Measurements from ENCODE around the gene CRB1.

CRB1 gene

DNA sequence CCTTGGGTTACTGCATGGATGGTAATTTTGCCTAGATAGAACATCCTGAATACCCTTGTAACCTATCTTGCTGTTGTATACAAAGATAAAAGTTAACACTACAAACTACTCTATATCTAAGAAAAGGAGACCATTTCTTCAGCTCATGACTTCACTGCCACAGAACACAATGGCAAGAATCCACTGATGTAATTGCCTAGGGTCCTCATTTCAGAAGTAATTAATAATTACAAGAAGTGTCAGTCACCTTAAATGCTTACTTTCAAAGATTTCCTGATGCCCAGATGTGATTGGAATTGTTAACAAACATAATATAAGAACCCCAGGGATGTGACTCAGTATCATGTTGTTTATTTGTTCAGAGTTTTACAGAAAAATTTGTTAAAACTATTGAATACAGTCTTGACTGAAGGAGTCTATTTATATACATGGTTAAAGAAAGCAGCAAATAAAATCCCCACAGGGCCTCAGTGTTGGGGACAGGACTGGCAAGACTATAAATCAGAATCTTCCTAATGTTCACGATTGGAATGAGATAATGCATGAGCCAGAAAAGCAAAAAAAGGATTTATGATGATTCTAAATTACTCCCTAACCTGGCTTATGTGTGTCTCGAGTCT, 83.9 kb downstream of the CRB1 start:
- no peak for DNase-seq (ENCODE audit: low read depth)

- no peak for DNase-seq (ENCODE audit: low read depth)
These were observed 87.4 kb downstream of the CRB1 start for GRCh38 chr1:197355248-197355995.

DNA sequence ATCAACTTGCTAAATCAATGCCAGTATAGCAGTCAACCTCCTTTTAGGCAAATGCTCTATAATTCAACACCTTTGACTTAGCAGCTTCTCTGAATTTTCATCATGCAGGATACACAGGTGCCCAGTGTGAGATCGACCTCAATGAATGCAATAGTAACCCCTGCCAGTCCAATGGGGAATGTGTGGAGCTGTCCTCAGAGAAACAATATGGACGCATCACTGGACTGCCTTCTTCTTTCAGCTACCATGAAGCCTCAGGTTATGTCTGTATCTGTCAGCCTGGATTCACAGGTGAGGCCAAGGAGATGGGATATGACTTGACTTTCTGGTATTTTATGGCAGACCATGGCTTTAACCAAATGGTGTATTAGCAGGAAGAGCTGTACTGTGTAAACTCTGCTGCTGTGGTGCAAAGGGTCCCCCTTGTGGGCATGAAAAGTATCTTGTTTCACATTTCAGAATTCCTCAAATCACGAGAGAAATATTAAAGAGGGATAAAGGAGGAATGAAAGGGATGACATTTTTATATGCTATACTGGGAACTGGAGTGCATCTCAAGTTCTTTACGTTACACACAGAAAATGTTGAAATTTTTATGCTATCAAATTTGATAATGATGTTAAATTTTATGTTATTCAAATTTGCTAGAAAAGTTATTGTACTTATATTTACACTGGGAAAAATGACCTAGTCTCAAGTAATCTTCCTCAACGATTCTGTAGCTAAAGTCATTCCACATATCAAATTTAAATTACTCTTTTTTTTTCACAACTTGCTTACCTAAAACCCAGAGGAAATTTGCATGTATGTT, 88.9 kb downstream of the CRB1 start:
- no peak for DNase-seq (ENCODE audit: low read depth)

- no peak for DNase-seq (ENCODE audit: low read depth)
These were observed 90.9 kb downstream of the CRB1 start for GRCh38 chr1:197358959-197359358.

GRCh38 chr1:197360068-197360467, 92.0 kb downstream of the CRB1 start:
- no peak for DNase-seq (ENCODE audit: low read depth)

DNA sequence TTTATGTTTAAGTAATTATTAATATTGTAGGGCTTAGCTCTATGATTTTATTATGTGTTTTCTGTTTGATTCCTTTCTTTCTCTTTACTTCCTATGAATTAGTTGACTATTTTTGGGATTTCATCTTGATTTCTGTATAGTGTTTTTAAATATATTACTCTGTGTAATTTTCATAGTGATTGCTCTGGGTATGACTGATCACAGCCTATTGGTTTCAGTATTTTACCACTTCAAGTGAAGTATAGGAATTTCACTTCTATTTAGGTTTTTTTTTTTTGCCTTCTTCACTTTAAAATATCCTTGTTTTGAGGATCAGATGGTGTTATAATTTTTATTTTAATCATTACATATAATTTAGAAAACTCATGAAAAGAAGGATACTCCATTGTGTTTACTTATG, 94.8 kb downstream of the CRB1 start:
- DNase-seq (ENCODE audit: low read depth) = no peak

DNA sequence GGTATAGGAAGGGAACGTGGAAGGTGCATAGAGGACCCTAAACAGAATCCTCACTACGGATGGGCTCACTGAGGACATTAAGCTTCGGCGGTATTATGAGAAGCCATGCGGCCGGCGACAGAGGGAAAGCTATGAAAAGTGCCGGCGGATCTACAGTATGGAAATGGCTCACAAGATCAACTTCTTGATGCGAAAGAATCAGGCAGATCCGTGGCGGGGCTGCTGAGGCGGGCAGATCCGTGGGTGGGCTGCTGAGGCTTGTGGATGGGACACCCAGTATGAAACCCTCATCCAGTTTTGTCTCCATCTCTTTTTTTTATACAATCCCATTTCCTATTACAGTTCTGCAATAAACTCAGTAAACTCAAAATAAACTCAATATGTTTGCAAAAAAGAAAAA, 95.8 kb downstream of the CRB1 start:
- no peak for DNase-seq (ENCODE audit: low read depth)

- no peak for DNase-seq (ENCODE audit: low read depth)
These were observed 98.9 kb downstream of the CRB1 start for GRCh38 chr1:197366996-197367395.

DNA sequence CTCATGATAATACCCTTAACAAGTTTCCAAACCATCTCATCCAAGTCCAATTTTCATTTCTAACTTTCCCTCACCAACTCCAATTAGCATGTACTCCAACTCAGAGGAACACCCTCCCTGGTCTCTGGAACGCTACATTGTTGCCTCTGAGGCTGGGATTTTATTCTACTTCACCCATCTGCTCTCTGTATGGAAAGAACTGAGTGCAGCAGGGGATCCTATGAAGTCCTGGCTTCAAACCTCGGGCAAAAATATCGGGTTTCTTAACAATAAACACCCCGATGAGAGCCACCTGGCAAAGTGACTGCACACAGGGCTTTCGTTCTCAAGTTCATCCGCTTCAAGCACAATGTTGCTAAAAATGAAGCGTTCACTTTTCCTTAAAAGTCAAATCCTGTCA, 99.6 kb downstream of the CRB1 start:
- no peak for DNase-seq (ENCODE audit: low read depth)

DNA sequence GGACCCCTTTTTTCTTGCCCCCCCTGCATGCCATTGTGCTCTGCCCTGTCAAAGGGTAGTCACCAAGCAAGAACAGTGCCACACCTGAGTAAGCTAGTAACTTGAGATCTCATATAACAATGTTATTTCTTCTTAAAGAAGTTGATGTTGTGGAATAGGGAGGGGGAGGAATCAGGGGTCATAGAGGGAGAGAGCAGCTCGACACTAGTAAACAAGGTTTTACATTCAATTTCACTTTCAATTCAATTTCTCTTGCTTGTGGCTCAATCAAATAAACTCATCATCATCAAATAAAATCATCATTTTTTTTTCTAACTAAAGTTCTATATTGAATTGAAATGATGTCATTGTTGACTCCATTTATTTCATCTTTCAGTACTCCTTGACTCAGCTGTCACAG, 106.4 kb downstream of the CRB1 start:
- DNase-seq (ENCODE audit: low read depth) = no peak

DNA sequence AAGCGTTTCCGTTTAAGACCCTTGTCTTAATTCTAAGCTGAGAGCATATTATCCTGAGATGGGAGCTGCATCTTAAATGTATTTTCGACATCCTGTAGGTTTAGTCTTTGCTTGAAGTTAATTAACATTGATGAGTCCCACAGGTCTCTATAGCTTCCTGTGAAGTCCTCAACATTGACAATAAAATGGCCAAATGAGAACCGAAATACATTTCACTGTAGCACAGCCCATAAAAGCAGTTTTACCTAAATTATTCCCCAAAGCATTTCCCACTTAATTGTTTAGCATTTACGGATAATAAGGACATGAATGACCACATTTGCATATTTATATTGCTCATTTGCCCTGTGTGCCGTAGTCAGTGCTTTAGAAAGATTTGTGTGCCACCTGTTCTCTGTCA, 116.4 kb downstream of the CRB1 start:
- no peak for DNase-seq (ENCODE audit: low read depth)

DNA sequence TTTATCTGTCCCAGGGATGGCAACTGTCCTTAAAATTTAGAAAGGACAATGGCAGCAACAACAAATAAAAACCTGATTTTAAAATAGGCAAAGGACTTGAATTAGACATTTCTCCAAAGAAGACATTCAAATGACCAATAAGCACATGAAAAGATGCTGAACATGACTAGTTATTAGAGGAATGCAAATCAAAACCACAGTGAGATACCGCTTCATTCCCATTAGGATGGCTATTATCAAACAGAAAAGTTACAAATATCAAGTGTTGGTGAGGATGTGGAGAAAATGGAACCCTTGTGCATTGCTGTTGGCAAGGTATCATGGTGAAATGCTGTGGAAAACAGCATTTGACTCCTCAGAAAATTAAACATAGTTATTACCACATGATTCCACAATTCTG, 120.7 kb downstream of the CRB1 start:
- DNase-seq (ENCODE audit: low read depth) = no peak

- no peak for DNase-seq (ENCODE audit: low read depth)
These were observed 122.8 kb downstream of the CRB1 start for GRCh38 chr1:197390856-197391255.

DNA sequence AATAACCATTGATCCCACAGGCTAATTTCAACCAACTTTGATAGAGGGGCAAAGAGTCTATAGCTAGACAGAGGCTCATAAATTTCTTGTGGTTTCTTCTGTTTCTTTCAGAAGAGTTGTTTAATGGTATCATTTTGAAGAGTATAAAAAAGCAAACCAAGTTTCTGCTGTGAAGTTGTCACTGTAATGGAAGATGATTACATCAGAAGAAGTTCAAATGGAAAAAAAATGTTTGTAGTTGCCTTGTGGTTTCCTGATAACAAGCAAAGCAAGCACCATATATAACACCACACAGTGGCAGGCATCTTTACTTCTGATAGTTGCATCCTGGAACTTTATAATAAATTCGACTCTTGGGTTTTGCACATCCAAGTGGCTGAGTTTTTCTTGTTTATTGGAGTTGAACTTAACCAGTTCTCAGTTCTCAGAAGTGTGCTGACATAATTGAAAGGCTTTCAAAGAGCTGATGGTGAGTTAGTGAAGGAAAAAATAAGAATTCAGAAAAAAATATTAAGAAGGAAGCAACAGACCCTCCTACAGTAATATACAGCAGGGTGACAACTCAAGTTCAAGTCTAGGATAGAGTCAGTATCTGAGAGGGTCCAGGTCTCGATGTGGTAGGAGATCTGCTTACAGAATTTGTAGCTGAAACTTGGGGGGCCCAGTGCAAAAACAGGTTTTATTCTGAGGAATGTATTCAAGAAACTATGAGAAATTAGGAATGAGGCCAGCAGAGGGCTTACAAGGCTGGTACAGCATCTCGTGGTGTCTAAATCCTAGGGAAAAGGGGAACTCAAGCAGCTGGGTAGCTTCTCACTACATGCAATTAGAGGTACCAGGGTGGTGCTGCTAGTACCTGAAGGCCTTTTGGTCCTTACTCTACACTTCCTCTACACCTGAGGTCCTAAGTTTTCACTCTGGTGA, 123.5 kb downstream of the CRB1 start:
- DNase-seq (ENCODE audit: low read depth) = no peak

GRCh38 chr1:197392541-197392940, 124.5 kb downstream of the CRB1 start:
- DNase-seq (ENCODE audit: low read depth) = no peak

DNA sequence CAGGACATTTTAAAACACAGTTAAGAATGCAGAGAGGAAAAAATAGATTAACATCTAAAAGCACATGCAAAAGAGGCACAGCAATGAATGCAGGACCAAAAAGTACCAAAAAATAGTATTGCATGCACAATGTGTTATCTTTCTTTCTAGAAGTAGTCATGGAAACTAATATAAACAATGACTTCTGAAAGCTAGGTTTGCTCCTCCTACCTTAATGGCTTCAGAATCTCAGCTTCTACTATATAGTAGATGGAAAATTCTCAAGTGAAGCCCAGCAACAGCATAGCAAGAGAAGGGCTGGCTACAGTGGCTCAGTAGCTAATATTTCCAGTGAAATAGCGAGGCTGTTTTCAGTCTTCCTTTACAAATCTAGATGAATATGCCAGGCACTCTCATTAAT, 125.1 kb downstream of the CRB1 start:
- no peak for DNase-seq (ENCODE audit: low read depth)

GRCh38 chr1:197393772-197394171, 125.7 kb downstream of the CRB1 start:
- DNase-seq (ENCODE audit: low read depth) = no peak

- DNase-seq (ENCODE audit: low read depth) = no peak
These were observed 127.0 kb downstream of the CRB1 start for GRCh38 chr1:197394831-197395608.

- no peak for DNase-seq (ENCODE audit: low read depth)
These were observed 129.8 kb downstream of the CRB1 start for GRCh38 chr1:197397895-197398294.

GRCh38 chr1:197399755-197400521, 131.9 kb downstream of the CRB1 start:
- DNase-seq (ENCODE audit: low read depth) = no peak

DNA sequence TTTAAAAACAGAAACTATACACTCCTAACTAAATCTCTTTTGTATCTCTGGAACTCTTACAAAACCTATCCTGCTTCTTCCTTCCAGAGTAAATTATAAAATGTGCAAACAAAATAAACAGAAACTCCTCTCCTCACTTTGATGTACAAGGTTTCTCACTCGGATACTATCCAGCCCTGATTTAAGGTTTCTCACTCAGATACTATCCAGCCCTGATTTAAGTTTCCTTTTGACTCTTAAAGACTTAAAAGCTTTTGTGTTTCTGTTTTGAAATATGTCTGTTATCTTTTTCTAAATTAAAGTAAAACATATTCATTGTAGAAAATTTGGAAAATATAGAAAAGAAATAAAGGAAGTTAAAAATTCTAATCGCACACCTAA, 132.5 kb downstream of the CRB1 start:
- DNase-seq (ENCODE audit: low read depth) = no peak

Measured in stimulated activated CD8-positive, alpha-beta memory T cell treated with anti-CD3 and anti-CD28 coated beads, Interleukin-7, amount 100 ng/mL, for 24 hours (primary cell).